Activated CD4-positive, alpha-beta memory T cell treated with anti-CD3 and anti-CD28 coated beads for 36 hours (primary cell): ENCODE data around the gene S100A10. TPM values are rescaled to one million over a fixed set of nuclear protein-coding genes. Genes with fewer than 3 reads are reported as not detected.
A peak's percentile ranks its signal among the peaks of the same experiment; 100 is the strongest.

ENCODE experiments used
- CTCF ChIA-PET: fragments of 350-600 bp; sonication (Branson Sonifier 250); formaldehyde crosslinking; loops from one replicate; lab custom pipeline; 2021; ENCODE audit warnings: antibody characterized with exemption, inconsistent platforms; lab: Charles Lee
- POLR2A ChIA-PET: fragments of 350-600 bp; sonication (Branson Sonifier 250); formaldehyde crosslinking; loops from one replicate; lab custom pipeline; 2021; ENCODE audit warnings: antibody characterized with exemption; lab: Charles Lee
- DNase-seq: peaks from one replicate; pipeline ENCODE4 v3.0.0-alpha.2; 2020
- H3K27ac Mint-ChIP-seq: one replicate; pipeline ENCODE4 v1.8.0; 2021; ENCODE audit warnings: mixed read lengths
- H3K27me3 Mint-ChIP-seq: one replicate; pipeline ENCODE4 v1.8.0; 2021; ENCODE audit warnings: mixed read lengths
- H3K36me3 Mint-ChIP-seq: one replicate; pipeline ENCODE4 v1.8.0; 2021; ENCODE audit warnings: mixed read lengths
- H3K4me1 Mint-ChIP-seq: one replicate; pipeline ENCODE4 v1.8.0; 2021; ENCODE audit warnings: low read depth, mixed read lengths
- H3K4me3 Mint-ChIP-seq: one replicate; pipeline ENCODE4 v1.8.0; 2021; ENCODE audit warnings: mild to moderate bottlenecking, mixed read lengths
- H3K9me3 Mint-ChIP-seq: one replicate; pipeline ENCODE4 v1.8.0; 2021; ENCODE audit warnings: mixed read lengths
- intact Hi-C: fragments of 100-400 bp; cut with micrococcal nuclease; formaldehyde crosslinking; loops from one replicate; pipeline ENCODE4 v1.15.1; 2023
- total RNA-seq, 2 experiments: library from RNA; stranded (reverse); gene quantifications; one replicate each; pipeline ENCODE4 v1.2.3, GENCODE V29; 2021

S100A10 gene
- total RNA-seq, 2 experiments from 2014 or later, result 257 to 270 TPM

DNA sequence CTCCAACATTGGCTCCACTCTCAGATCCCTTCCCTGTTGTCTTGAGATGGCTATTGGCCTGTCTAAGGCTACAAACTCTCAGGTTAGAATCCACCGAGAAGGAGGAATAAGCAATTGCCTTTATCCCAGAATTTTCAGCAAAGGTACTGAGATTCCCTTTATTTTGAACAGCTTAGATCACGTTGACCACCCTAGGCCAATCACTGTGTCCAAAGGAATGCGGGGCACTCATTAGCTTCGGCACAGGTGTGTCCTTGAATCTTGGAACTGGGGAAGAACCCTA lies 36.2 kb upstream of the S100A10 start:
- H3K4me3 Mint-ChIP-seq, result no peak overlapping the region
- H3K27ac Mint-ChIP-seq, result peak overlapping the region; percentile 86
- no peaks in the 10 kb centered on the region for H3K27me3 Mint-ChIP-seq
- intact Hi-C loops, result loop anchor here (10.0 kb wide), 1 partner anchor 1515 kb away; the partner anchor contains the start of genes S100A3, S100A4 and S100A5
- H3K36me3 Mint-ChIP-seq, result peaks cover 50% of the 10 kb centered on the region
- H3K4me1 Mint-ChIP-seq, result peaks cover 60% of the 10 kb centered on the region
- CTCF ChIA-PET, result interaction anchor here (1.0 to 1.6 kb wide), 2 partner anchors 29 to 62 kb away, joined by 3 to 4 read pairs; no protein-coding TSS in a partner anchor
- POLR2A ChIA-PET, result no interaction called here
- H3K9me3 Mint-ChIP-seq, result peaks cover 3% of the 10 kb centered on the region
- DNase-seq, result no peak

DNA sequence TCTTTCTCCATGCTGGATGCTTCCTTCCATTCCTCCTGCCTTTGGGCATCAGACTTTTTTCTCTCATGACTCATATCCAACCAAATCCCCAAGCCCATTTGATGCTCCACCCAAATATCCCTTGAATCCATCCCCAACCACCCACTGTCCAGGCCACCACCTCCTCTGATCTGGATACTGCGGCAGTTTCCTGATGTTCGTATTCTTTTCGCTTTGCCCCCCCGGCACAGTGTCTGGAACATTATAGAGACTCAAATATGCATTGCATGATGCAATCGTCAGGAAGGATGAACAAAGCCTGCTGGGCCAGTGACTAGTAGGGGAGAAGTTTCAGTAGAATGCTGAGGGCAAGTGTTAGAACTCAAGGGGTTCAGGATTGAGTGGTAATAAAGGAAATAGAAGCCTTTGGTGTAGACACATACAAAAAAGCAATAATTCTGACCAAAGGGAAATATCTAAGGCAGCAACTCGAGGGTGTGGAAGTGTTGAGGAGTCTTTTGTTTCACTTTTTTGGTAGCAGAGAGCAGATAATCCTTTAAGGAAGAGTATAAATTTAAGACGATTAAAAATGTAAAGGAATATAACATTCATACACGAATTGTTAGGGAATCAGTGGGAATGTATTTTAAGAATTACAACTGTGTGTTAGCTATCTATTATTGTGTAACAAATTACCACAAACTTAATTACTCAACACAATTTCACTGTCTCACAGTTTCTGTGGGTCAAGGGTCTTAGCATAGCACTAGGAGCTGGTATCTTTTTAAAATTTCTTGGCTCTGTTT lies 35.7 kb upstream of the S100A10 start:
- Mint-ChIP-seq H3K27me3 (no peaks in the 10 kb centered on the region), H3K36me3 (peaks cover 46% of the 10 kb centered on the region), H3K27ac (peak overlapping the region; percentile 86), H3K9me3 (peaks cover 3% of the 10 kb centered on the region), H3K4me3 (no peak overlapping the region), H3K4me1 (peaks cover 57% of the 10 kb centered on the region)
- DNase-seq, result peak; percentile 56
- ChIA-PET POLR2A (no interaction called here), CTCF (interaction anchor here (1.0 to 1.6 kb wide), 2 partner anchors 28 to 62 kb away, joined by 3 to 4 read pairs; no protein-coding TSS in a partner anchor)
- intact Hi-C loops, result no loop called here

DNA sequence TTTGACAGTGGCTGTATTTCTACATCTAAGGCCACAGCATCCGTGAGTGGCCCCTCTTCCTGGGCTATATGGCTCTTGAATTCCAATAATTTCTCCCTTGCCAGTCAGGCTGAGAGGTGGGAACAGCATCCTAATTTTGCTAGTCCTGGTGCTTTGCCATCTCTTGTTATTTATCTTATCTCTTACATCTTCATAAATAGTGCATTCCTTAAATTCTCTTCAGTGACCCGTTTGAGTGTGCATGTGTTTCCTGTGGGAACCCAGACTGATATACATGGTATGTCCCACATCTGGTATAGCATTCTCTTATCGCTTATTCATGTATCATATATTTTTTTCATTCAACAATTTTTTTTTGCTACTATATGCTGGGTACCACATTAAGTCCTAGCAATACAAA lies 33.2 kb upstream of the S100A10 start:
- Mint-ChIP-seq H3K27ac (no peak overlapping the region), H3K4me1 (peaks cover 33% of the 10 kb centered on the region), H3K9me3 (peaks cover 3% of the 10 kb centered on the region), H3K36me3 (peaks cover 22% of the 10 kb centered on the region), H3K27me3 (no peaks in the 10 kb centered on the region), H3K4me3 (no peak overlapping the region)
- POLR2A ChIA-PET, result no interaction called here
- intact Hi-C loops, result no loop called here
- CTCF ChIA-PET, result interaction anchor here (1.1 to 2.0 kb wide), 3 partner anchors 8 to 57 kb away, joined by 3 to 6 read pairs (median 3); no protein-coding TSS in a partner anchor
- DNase-seq, result no peak

DNA sequence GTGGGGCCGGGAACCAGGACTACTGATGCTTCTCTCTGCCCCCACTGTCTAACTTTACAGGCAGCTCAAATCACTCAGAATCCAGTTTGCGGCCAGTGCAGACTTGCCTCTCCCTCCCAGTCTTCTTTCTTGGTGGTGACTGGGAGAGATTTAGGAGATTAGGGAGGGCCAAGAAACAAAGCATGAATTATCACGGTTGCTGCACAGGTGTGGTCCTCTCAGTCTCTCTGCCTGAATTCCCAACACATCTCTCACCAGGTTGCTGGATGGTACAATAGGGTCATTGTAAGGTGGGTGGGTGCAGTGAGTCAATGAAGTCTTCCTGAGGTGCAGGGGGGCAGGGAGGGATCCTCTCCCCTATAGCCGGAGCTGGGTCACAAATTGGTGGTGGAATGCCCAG lies 30.6 kb upstream of the S100A10 start:
- H3K4me1 Mint-ChIP-seq, result peaks cover 17% of the 10 kb centered on the region
- no peak overlapping the region for H3K4me3 Mint-ChIP-seq
- intact Hi-C loops, result no loop called here
- ChIA-PET CTCF (no interaction called here), POLR2A (no interaction called here)
- H3K27me3 Mint-ChIP-seq, result peaks cover 4% of the 10 kb centered on the region
- no peak for DNase-seq
- peaks cover 3% of the 10 kb centered on the region for H3K9me3 Mint-ChIP-seq
- no peak overlapping the region for H3K27ac Mint-ChIP-seq
- H3K36me3 Mint-ChIP-seq, result peaks cover 7% of the 10 kb centered on the region

DNA sequence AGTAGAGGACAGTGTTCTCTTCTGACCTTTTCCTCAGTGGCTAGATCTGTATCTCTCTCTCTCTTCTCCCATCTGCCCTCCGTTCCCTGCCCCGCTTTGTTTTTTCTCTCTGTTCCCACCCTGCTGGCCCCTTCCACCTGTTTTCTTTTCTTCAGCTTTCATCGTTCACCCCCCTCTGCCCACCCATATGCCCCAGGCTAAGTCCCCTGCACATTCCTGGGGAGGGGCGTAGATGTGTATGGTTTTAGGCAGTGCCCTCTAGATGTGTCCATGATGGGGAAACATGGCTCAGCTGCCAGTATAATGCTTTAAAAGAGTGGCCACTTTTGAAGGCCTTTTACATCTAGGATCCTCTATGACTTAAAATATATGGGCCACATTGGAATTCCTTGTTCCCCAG lies 29.6 kb upstream of the S100A10 start:
- H3K27ac Mint-ChIP-seq, result no peak overlapping the region
- intact Hi-C loops, result no loop called here
- peaks cover 9% of the 10 kb centered on the region for H3K4me1 Mint-ChIP-seq
- CTCF ChIA-PET, result interaction anchor here (0.9 to 1.0 kb wide), 2 partner anchors 21 to 55 kb away, joined by 3 read pairs; no protein-coding TSS in a partner anchor
- no peaks in the 10 kb centered on the region for H3K36me3 Mint-ChIP-seq
- no peaks in the 10 kb centered on the region for H3K9me3 Mint-ChIP-seq
- DNase-seq, result no peak
- POLR2A ChIA-PET, result no interaction called here
- H3K27me3 Mint-ChIP-seq, result peaks cover 4% of the 10 kb centered on the region
- no peak overlapping the region for H3K4me3 Mint-ChIP-seq

DNA sequence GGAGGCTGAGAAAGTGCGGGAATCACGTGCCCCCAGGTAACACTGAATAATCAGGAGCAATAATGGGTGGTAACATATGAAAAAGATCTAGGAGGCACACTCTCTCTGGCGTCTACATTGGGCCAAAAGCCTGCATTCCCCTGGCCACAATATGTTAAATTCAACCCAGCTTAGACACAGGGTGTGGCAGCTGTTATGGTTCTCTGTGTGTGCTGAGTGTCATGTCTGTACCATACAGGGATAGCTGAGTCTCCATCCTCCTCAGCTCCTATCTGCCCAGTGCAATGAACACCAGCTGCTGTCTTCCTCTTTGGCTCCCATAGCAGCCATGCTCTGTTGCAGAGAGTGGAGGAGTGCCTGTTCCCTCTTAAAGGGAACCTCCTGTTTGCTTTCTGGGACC lies 28.8 kb upstream of the S100A10 start:
- no peaks in the 10 kb centered on the region for H3K36me3 Mint-ChIP-seq
- CTCF ChIA-PET, result interaction anchor here (0.7 to 1.0 kb wide), 3 partner anchors 12 to 55 kb away, joined by 3 to 4 read pairs (median 3); no protein-coding TSS in a partner anchor
- H3K27ac Mint-ChIP-seq, result no peak overlapping the region
- no peaks in the 10 kb centered on the region for H3K9me3 Mint-ChIP-seq
- POLR2A ChIA-PET, result no interaction called here
- H3K4me3 Mint-ChIP-seq, result no peak overlapping the region
- H3K4me1 Mint-ChIP-seq, result peaks cover 7% of the 10 kb centered on the region
- no peak for DNase-seq
- intact Hi-C loops, result no loop called here
- H3K27me3 Mint-ChIP-seq, result peaks cover 4% of the 10 kb centered on the region

- intact Hi-C loops, result no loop called here
- no peak for DNase-seq
- H3K36me3 Mint-ChIP-seq, result no peaks in the 10 kb centered on the region
- ChIA-PET CTCF (no interaction called here), POLR2A (no interaction called here)
- H3K4me3 Mint-ChIP-seq, result no peak overlapping the region
- H3K4me1 Mint-ChIP-seq, result peaks cover 2% of the 10 kb centered on the region
- peaks cover 4% of the 10 kb centered on the region for H3K27me3 Mint-ChIP-seq
- no peaks in the 10 kb centered on the region for H3K9me3 Mint-ChIP-seq
- H3K27ac Mint-ChIP-seq, result no peak overlapping the region
These were observed 27.9 kb upstream of the S100A10 start for GRCh38 chr1:152021569-152021968.

- ChIA-PET CTCF (interaction anchor here (1.2 kb wide), 1 partner anchor 87 kb away, joined by 3 read pairs; no protein-coding TSS in a partner anchor), POLR2A (no interaction called here)
- Mint-ChIP-seq H3K9me3 (no peaks in the 10 kb centered on the region), H3K4me1 (no peaks in the 10 kb centered on the region), H3K4me3 (no peak overlapping the region), H3K36me3 (no peaks in the 10 kb centered on the region), H3K27me3 (peaks cover 4% of the 10 kb centered on the region), H3K27ac (no peak overlapping the region)
- no peak for DNase-seq
- intact Hi-C loops, result no loop called here
These were observed 27.2 kb upstream of the S100A10 start for GRCh38 chr1:152020849-152021248.

DNA sequence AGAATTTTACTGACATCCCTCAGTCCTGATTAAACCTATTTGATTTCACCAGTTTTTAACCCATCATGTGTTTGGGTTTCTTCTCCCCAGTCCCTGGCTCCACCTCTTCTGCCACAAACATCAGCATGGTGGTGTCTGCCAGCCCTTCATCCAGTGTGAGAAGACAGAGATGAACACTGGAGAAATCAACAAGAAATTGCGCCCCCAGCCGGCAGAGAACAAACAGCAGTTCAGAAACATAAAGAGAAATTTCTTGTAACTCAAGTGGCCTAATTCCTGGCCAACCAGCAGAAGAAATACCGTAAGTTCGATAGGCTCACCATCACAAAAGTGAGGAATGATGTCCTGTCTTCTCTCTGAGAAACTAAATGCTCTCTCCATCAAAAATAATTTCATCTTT lies 24.9 kb upstream of the S100A10 start:
- intact Hi-C loops, result no loop called here
- Mint-ChIP-seq H3K4me1 (peaks cover 4% of the 10 kb centered on the region), H3K9me3 (no peaks in the 10 kb centered on the region), H3K27me3 (peaks cover 10% of the 10 kb centered on the region), H3K36me3 (no peaks in the 10 kb centered on the region), H3K27ac (no peak overlapping the region), H3K4me3 (no peak overlapping the region)
- POLR2A ChIA-PET, result no interaction called here
- CTCF ChIA-PET, result interaction anchor here (0.8 to 2.4 kb wide), 5 partner anchors 9 to 131 kb away, joined by 3 to 11 read pairs (median 6); no protein-coding TSS in a partner anchor
- DNase-seq, result peak; percentile 69

GRCh38 chr1:152015766-152016165 lies 22.1 kb upstream of the S100A10 start:
- intact Hi-C loops, result no loop called here
- H3K9me3 Mint-ChIP-seq, result no peaks in the 10 kb centered on the region
- DNase-seq, result no peak
- no peak overlapping the region for H3K27ac Mint-ChIP-seq
- ChIA-PET POLR2A (no interaction called here), CTCF (interaction anchor here (0.9 to 4.4 kb wide), 5 partner anchors 14 to 81 kb away, joined by 3 to 46 read pairs (median 29); no protein-coding TSS in a partner anchor)
- peaks cover 11% of the 10 kb centered on the region for H3K27me3 Mint-ChIP-seq
- H3K4me3 Mint-ChIP-seq, result no peak overlapping the region
- H3K36me3 Mint-ChIP-seq, result no peaks in the 10 kb centered on the region
- H3K4me1 Mint-ChIP-seq, result peaks cover 4% of the 10 kb centered on the region

GRCh38 chr1:152014943-152015342 lies 21.3 kb upstream of the S100A10 start:
- Mint-ChIP-seq H3K4me1 (peaks cover 4% of the 10 kb centered on the region), H3K4me3 (no peak overlapping the region), H3K27me3 (peaks cover 7% of the 10 kb centered on the region), H3K36me3 (no peaks in the 10 kb centered on the region), H3K27ac (no peak overlapping the region), H3K9me3 (no peaks in the 10 kb centered on the region)
- no peak for DNase-seq
- intact Hi-C loops, result no loop called here
- POLR2A ChIA-PET, result no interaction called here
- CTCF ChIA-PET, result interaction anchor here (1.1 to 4.4 kb wide), 4 partner anchors 13 to 80 kb away, joined by 3 to 46 read pairs (median 32); no protein-coding TSS in a partner anchor

DNA sequence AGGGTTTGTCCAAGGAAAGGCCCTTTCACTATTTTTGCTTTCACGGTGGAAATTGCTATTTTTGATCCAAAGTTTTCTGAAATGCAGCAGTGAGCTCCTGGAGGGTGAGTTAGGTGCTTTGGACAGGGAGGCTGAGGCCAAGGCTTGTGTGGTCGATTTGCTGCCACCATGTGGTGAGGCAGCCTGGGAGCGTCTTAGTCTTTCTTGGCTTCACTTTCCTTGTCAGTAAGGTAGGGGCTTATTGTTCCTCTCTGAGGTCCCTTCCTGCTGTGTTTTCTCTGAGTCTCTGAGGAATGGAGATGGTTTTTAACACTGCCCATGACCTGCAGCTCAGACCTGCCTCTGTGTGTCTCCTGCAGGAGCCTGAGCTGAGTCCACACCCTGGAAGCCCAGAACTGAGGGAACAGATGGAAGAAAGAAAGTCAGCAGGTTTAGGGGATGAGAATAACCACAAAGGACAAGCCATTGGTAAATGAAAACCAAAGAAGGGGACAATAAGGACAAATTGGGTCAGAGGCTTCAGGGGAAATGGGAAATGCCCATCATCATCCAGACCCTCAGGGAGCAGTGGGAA lies 20.1 kb upstream of the S100A10 start:
- intact Hi-C loops, result loop anchor here (1.0 kb wide), 1 partner anchor 45 kb away; no protein-coding TSS in a partner anchor
- Mint-ChIP-seq H3K36me3 (no peaks in the 10 kb centered on the region), H3K4me1 (peaks cover 4% of the 10 kb centered on the region), H3K27me3 (peaks cover 10% of the 10 kb centered on the region), H3K27ac (no peak overlapping the region), H3K4me3 (no peak overlapping the region), H3K9me3 (no peaks in the 10 kb centered on the region)
- ChIA-PET CTCF (interaction anchor here (0.9 to 4.4 kb wide), 15 partner anchors 9 to 125 kb away, joined by 3 to 46 read pairs (median 5); no protein-coding TSS in a partner anchor), POLR2A (no interaction called here)
- peak; percentile 71 for DNase-seq
